Kidney (tissue), 14 donors: ENCODE results near the gene TCF12. TPM values are rescaled to one million over a fixed set of nuclear protein-coding genes. Genes with fewer than 3 reads are reported as not detected.

ENCODE experiments used
- DNase-seq, 5 donors: peaks; one replicate each; pipeline ENCODE4 v3.0.0-alpha.2; 2013 to 2020
- FAIRE-seq: peaks from 2 replicates; lab custom pipeline; 2012; peaks lifted over from hg19 to GRCh38; lab: Jason Lieb, UNC
- H3K27ac ChIP-seq, 2 donors: one replicate each; pipeline ENCODE4 v1.7.0; 2013; ENCODE audit warnings: low read depth in 2 of 2, low read length in 2 of 2, inconsistent platforms in 1 of 2
- H3K27me3 ChIP-seq: one replicate; pipeline ENCODE4 v1.7.1; 2013; ENCODE audit warnings: low read length, inconsistent platforms; ENCODE audit not compliant: control insufficient read depth, insufficient read depth
- H3K36me3 ChIP-seq, 3 donors: one replicate each; pipeline versions ENCODE4 v1.7.0 to v1.7.1; 2013; ENCODE audit warnings: low read length in 3 of 3, control low read depth in 1 of 3, inconsistent platforms in 1 of 3; ENCODE audit not compliant: insufficient read depth in 3 of 3, control insufficient read depth in 2 of 3
- H3K4me1 ChIP-seq, 3 donors: one replicate each; pipeline versions ENCODE4 v1.7.0 to v1.7.1; 2013; ENCODE audit warnings: low read length in 3 of 3, inconsistent platforms in 1 of 3, low read depth in 1 of 3; ENCODE audit not compliant: control insufficient read depth in 2 of 3, insufficient read depth in 2 of 3
- H3K4me3 ChIP-seq, 3 donors: one replicate each; pipeline versions ENCODE4 v1.7.0 to v1.8.1; 2013; ENCODE audit warnings: low read length in 3 of 3, control low read depth in 1 of 3, inconsistent platforms in 1 of 3
- H3K9ac ChIP-seq, 3 donors: one replicate each; pipeline versions ENCODE4 v1.7.0 to v1.7.1; 2013; ENCODE audit warnings: low read length in 3 of 3, control low read depth in 1 of 3, inconsistent platforms in 1 of 3
- H3K9me3 ChIP-seq, 3 donors: one replicate each; pipeline versions ENCODE4 v1.7.0 to v1.7.1; 2013; ENCODE audit warnings: low read length in 3 of 3, control low read depth in 1 of 3, inconsistent platforms in 1 of 3; ENCODE audit not compliant: control insufficient read depth in 2 of 3, insufficient read depth in 1 of 3
- CTCF ChIP-seq: IDR thresholded peaks from 3 replicates; pipeline ENCODE4 v1.5.1; 2012; ENCODE audit warnings: mild to moderate bottlenecking, moderate library complexity, borderline replicate concordance; ENCODE audit not compliant: insufficient read depth; ENCODE audit errors: extremely low read depth
- intact Hi-C: fragments of 100-400 bp; cut with DNase I; formaldehyde crosslinking; loops from one replicate; pipeline ENCODE4 v1.11.1; 2022
- polyA plus RNA-seq: library from polyadenylated mRNA; stranded (reverse); fragments of 350-450 nt; fragmentation: Illumina TruSeq; extraction: RNeasy Lipid Tissue Mini Kit (QIAGEN cat#74804); gene quantifications from one replicate; pipeline ENCODE4 v1.2.3, GENCODE V29; 2014; ENCODE audit warnings: low read depth, low replicate concordance; ENCODE audit not compliant: insufficient read depth
- total RNA-seq: library from RNA; stranded (reverse); fragmentation: NEBNext Ultra II Directional; extraction: Animal tissue kit (Norgen Biotek cat#: 25700); gene quantifications from one replicate; pipeline ENCODE4 v1.2.1, GENCODE V29; 2021
- donor health status: control.
- donor health status: control.
- donor health status: control.
- donor health status: control.
- donor health status: control.
- donor health status: DM: yes; HTN: yes; CAD: no.
- donor health status: Normal renal cell carcinoma (clear cell type).

The TCF12 gene
- total and polyA plus RNA-seq, 2 donors from 2014 or later, result 16.3 to 116 TPM

GRCh38 chr15:57296473-57297162 lies 378.2 kb downstream of the TCF12 start:
- FAIRE-seq, result no peak
- no peak overlapping the region for H3K9ac ChIP-seq
- H3K4me3 ChIP-seq, result no peak overlapping the region
- no peak overlapping the region for H3K27ac ChIP-seq
- DNase-seq, result no peak
- no peak for TF ChIP-seq CTCF
- H3K36me3 ChIP-seq, result no peaks in the 10 kb centered on the region
- H3K9me3 ChIP-seq, result no peaks in the 10 kb centered on the region
- no peaks in the 10 kb centered on the region for H3K4me1 ChIP-seq
- H3K27me3 ChIP-seq, result no peaks in the 10 kb centered on the region
- intact Hi-C loops, result no loop called here

- no peak for FAIRE-seq
- no peak overlapping the region for H3K27ac ChIP-seq
Observed at GRCh38 chr15:57297163-57297593, 378.7 kb downstream of the TCF12 start.

GRCh38 chr15:57297630-57298029 lies 379.2 kb downstream of the TCF12 start:
- H3K27me3 ChIP-seq, result no peaks in the 10 kb centered on the region
- H3K4me3 ChIP-seq, result no peak overlapping the region
- no peaks in the 10 kb centered on the region for H3K9me3 ChIP-seq
- no peak for TF ChIP-seq CTCF
- H3K9ac ChIP-seq, result no peak overlapping the region
- no peak for DNase-seq
- intact Hi-C loops, result no loop called here
- no peak overlapping the region for H3K27ac ChIP-seq
- no peaks in the 10 kb centered on the region for H3K36me3 ChIP-seq
- FAIRE-seq, result no peak
- no peaks in the 10 kb centered on the region for H3K4me1 ChIP-seq

More at GRCh38 chr15:57297163-57297593, 378.7 kb downstream of the TCF12 start:
- Histone ChIP-seq H3K27me3 (no peaks in the 10 kb centered on the region), H3K4me1 (no peaks in the 10 kb centered on the region), H3K9ac (no peak overlapping the region), H3K4me3 (no peak overlapping the region), H3K9me3 (no peaks in the 10 kb centered on the region), H3K36me3 (no peaks in the 10 kb centered on the region)
- intact Hi-C loops, result no loop called here
- TF ChIP-seq CTCF, result no peak
- peak in 2 of 5 donors; percentile 51 to 57 for DNase-seq
